ENCODE data around the gene KLHDC2. TPM values are rescaled to one million over a fixed set of nuclear protein-coding genes. Genes with fewer than 3 reads are reported as not detected.
A peak's percentile ranks its signal among the peaks of the same experiment; 100 is the strongest.

Gene KLHDC2
- polyA plus RNA-seq, 2 of the 4 experiments (the other 2 are of a cell fraction): 46.4 to 83.7 TPM

DNA sequence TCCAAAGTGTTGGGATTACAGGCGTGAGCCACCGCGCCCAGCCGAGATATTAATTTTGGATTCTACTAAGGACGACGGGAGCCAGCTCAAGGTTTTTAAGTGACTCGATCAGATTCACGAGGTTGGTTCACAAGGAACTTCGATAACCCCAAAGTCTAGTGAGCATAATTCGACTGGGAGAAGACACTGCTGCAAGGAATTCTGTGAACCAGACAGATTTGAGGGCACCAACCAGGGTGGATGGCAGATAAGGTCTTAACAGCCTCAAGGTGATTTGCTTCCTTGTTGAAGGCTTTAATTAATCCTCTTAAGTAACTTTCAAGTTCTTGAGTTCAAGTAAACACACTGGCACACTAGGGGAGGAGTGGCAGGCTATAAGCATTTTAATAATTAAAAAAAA is 1.1 kb upstream of the KLHDC2 start (continued):
- TF ChIP-seq, protein P1, sequence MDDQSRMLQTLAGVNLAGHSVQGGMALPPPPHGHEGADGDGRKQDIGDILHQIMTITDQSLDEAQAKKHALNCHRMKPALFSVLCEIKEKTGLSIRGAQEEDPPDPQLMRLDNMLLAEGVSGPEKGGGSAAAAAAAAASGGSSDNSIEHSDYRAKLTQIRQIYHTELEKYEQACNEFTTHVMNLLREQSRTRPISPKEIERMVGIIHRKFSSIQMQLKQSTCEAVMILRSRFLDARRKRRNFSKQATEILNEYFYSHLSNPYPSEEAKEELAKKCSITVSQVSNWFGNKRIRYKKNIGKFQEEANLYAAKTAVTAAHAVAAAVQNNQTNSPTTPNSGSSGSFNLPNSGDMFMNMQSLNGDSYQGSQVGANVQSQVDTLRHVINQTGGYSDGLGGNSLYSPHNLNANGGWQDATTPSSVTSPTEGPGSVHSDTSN (IDR thresholded peaks at IDR 0.05): no peak

DNA sequence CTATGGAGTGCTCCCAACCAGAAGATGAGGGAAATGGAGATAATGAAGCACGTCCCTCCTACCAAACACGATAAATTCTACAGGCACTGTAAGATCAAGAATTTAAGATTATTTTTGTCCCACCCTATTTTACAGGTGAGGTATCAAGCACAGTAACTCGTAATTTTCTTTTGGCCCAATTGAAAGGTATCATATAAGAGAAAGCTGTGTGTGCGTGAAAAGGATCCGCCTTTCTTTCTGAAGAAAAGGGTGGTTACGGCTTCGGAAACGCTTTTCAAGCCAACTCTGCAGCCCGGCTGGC is 733 bp upstream of the KLHDC2 start:
- WGBS (ENCODE audit: missing lambda C conversion rate): 1% methylated on average over 9 of the region's 9 CpGs
- peak overlapping the region; percentile 94 to 96 for H3K27ac ChIP-seq
- no peak for ATAC-seq
- FAIRE-seq: no peak
- H3K9me3 ChIP-seq: no peaks in the 10 kb centered on the region
- H3K4me3 ChIP-seq: peak overlapping the region; percentile 93
- ChIA-PET CTCF (interaction anchor here (0.7 to 6.3 kb wide), 13 partner anchors 9 to 144 kb away, joined by 3 to 38 read pairs (median 5); partner anchors contain the start of gene DNAAF2), POLR2A (interaction anchor here (0.6 to 2.9 kb wide), 14 partner anchors 15 to 1019 kb away, joined by 3 to 43 read pairs (median 5); partner anchors contain the start of genes DNAAF2, KLHDC1, MGAT2 and NEMF)
- TF ChIP-seq FOXS1 (CRISPR knock-in tag; IDR thresholded peaks at IDR 0.05) (no peak), GATA3 (IDR thresholded peaks at IDR 0.05; ENCODE audit: borderline replicate concordance) (no peak)
- TF ChIP-seq, protein P2, sequence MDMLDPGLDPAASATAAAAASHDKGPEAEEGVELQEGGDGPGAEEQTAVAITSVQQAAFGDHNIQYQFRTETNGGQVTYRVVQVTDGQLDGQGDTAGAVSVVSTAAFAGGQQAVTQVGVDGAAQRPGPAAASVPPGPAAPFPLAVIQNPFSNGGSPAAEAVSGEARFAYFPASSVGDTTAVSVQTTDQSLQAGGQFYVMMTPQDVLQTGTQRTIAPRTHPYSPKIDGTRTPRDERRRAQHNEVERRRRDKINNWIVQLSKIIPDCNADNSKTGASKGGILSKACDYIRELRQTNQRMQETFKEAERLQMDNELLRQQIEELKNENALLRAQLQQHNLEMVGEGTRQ (IDR thresholded peaks at IDR 0.05): no peak
- TF ChIP-seq, protein P3, sequence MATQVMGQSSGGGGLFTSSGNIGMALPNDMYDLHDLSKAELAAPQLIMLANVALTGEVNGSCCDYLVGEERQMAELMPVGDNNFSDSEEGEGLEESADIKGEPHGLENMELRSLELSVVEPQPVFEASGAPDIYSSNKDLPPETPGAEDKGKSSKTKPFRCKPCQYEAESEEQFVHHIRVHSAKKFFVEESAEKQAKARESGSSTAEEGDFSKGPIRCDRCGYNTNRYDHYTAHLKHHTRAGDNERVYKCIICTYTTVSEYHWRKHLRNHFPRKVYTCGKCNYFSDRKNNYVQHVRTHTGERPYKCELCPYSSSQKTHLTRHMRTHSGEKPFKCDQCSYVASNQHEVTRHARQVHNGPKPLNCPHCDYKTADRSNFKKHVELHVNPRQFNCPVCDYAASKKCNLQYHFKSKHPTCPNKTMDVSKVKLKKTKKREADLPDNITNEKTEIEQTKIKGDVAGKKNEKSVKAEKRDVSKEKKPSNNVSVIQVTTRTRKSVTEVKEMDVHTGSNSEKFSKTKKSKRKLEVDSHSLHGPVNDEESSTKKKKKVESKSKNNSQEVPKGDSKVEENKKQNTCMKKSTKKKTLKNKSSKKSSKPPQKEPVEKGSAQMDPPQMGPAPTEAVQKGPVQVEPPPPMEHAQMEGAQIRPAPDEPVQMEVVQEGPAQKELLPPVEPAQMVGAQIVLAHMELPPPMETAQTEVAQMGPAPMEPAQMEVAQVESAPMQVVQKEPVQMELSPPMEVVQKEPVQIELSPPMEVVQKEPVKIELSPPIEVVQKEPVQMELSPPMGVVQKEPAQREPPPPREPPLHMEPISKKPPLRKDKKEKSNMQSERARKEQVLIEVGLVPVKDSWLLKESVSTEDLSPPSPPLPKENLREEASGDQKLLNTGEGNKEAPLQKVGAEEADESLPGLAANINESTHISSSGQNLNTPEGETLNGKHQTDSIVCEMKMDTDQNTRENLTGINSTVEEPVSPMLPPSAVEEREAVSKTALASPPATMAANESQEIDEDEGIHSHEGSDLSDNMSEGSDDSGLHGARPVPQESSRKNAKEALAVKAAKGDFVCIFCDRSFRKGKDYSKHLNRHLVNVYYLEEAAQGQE (IDR thresholded peaks at IDR 0.05): 0 out of 2 replicates have a peak, but pooled peaks have one; percentile 5
- no peak for DNase-seq (ENCODE audit: low read depth in 1 of 2, low spot score in 1 of 2)
- H3K4me2 ChIP-seq: peak overlapping the region; percentile 89
- H3K4me1 ChIP-seq: peaks cover 33% of the 10 kb centered on the region

DNA sequence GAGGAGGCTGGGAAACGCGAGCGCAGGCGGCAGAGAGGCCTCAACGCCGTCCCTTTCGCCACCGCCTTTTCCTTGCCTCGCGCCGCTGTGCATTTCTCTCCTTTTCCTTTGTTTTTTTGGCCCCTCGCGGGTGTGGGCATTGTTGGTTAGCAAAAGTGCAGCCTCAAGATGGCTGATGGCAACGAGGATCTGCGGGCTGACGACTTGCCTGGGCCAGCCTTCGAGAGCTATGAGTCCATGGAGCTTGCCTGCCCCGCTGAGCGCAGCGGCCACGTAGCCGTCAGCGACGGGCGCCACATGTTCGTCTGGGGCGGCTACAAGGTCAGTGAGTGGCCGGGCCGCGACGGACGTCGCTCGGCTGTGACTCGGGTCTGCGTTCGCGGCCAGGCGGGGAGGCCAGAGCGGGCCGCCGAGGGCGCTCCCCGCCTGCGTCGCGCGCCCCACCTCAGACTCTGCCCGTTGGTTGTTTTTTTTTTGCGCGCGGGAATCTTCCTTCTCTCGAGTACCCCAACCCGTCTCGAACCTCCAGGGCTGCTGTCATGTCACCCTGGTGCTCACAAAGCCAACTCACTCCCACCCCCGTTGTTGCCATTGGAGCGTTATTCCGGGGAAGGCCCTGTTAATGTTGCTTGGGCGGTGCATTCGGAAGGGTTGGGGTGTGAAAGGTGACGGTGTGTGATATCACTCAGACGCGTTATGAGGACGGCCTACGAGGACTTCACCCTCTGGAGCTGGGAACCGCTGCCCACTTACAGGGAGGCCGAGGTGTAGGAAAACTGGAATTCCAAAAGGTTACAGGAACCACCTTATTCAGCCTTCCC is 558 bp downstream of the KLHDC2 start:
- FAIRE-seq (no peak), DNase-seq (ENCODE audit: low read depth in 1 of 2, low spot score in 1 of 2) (peak; percentile 13 to 81), ATAC-seq (peak; percentile 57 to 66)
- 1% methylated on average over 59 of the region's 67 CpGs for WGBS (ENCODE audit: missing lambda C conversion rate)
- H3K9me3 ChIP-seq: no peaks in the 10 kb centered on the region
- peak overlapping the region; percentile 94 to 96 for H3K27ac ChIP-seq
- peak overlapping the region; percentile 99 for H3K4me2 ChIP-seq
- peak overlapping the region; percentile 93 for H3K4me3 ChIP-seq
- CTCF ChIA-PET: interaction anchor here (0.6 to 6.3 kb wide), 15 partner anchors 8 to 207 kb away, joined by 3 to 38 read pairs (median 5); partner anchors contain the start of genes DNAAF2 and POLE2
- POLR2A ChIA-PET: interaction anchor here (1.0 to 2.9 kb wide), 12 partner anchors 8 to 182 kb away, joined by 3 to 43 read pairs (median 6); partner anchors contain the start of genes DNAAF2, KLHDC1, MGAT2 and NEMF
- H3K4me1 ChIP-seq: peaks cover 33% of the 10 kb centered on the region
- TF ChIP-seq, protein P4, sequence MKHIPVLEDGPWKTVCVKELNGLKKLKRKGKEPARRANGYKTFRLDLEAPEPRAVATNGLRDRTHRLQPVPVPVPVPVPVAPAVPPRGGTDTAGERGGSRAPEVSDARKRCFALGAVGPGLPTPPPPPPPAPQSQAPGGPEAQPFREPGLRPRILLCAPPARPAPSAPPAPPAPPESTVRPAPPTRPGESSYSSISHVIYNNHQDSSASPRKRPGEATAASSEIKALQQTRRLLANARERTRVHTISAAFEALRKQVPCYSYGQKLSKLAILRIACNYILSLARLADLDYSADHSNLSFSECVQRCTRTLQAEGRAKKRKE (CRISPR knock-in tag; IDR thresholded peaks at IDR 0.05; ENCODE audit: low read depth): no peak
- no peak for TF ChIP-seq ZC3H11A (IDR thresholded peaks at IDR 0.05)
- TF ChIP-seq SREBF2 (IDR thresholded peaks at IDR 0.05): no peak
- no peak for TF ChIP-seq CBX2 (IDR thresholded peaks at IDR 0.05; ENCODE audit: borderline replicate concordance, low read depth)
- TF ChIP-seq, protein P5, sequence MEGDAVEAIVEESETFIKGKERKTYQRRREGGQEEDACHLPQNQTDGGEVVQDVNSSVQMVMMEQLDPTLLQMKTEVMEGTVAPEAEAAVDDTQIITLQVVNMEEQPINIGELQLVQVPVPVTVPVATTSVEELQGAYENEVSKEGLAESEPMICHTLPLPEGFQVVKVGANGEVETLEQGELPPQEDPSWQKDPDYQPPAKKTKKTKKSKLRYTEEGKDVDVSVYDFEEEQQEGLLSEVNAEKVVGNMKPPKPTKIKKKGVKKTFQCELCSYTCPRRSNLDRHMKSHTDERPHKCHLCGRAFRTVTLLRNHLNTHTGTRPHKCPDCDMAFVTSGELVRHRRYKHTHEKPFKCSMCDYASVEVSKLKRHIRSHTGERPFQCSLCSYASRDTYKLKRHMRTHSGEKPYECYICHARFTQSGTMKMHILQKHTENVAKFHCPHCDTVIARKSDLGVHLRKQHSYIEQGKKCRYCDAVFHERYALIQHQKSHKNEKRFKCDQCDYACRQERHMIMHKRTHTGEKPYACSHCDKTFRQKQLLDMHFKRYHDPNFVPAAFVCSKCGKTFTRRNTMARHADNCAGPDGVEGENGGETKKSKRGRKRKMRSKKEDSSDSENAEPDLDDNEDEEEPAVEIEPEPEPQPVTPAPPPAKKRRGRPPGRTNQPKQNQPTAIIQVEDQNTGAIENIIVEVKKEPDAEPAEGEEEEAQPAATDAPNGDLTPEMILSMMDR (IDR thresholded peaks at IDR 0.05): no peak
- TF ChIP-seq HOXA7 (CRISPR knock-in tag; IDR thresholded peaks at IDR 0.05): no peak
- TF ChIP-seq ZFP36 (IDR thresholded peaks at IDR 0.05; ENCODE audit: borderline replicate concordance, partially characterized antibody): no peak
- no peak for TF ChIP-seq RAD21 (conservative IDR thresholded peaks at IDR 0.05 in 1 of 2, IDR thresholded peaks at IDR 0.05 in 1 of 2)
- no peak for TF ChIP-seq HOXB5 (CRISPR knock-in tag; IDR thresholded peaks at IDR 0.05)
- TF ChIP-seq, protein P3 (IDR thresholded peaks at IDR 0.05): no peak
- no peak for TF ChIP-seq EHMT2 (IDR thresholded peaks at IDR 0.05; ENCODE audit: low read depth)
- TF ChIP-seq TFCP2L1 (CRISPR knock-in tag; IDR thresholded peaks at IDR 0.05): no peak
- no peak for TF ChIP-seq POLR2AphosphoS2 (conservative IDR thresholded peaks at IDR 0.05; ENCODE audit: low read length)
- no peak for TF ChIP-seq HOXB13 (CRISPR knock-in tag; IDR thresholded peaks at IDR 0.05; ENCODE audit: low read depth)
- 0 out of 5 replicates have a peak, but pooled peaks of 1 of the 2 experiments have one; percentile 47 for TF ChIP-seq JUN (IDR thresholded peaks at IDR 0.05)

Measured in A549 (cell line).